Osteocyte (in vitro differentiated cells): Measurements from ENCODE around the gene NHSL2. TPM values are rescaled to one million over a fixed set of nuclear protein-coding genes. Genes with fewer than 3 reads are reported as not detected.

Source experiments
- DNase-seq: peaks from one replicate; pipeline ENCODE4 v3.0.0; 2021; ENCODE audit warnings: mixed read lengths; ENCODE audit not compliant: unreplicated experiment; ENCODE audit errors: extremely low spot score
- H3K27ac Mint-ChIP-seq: one replicate; pipeline ENCODE4 v1.8.0; 2021; ENCODE audit warnings: mild to moderate bottlenecking, mixed read lengths; ENCODE audit not compliant: unreplicated experiment
- H3K27me3 Mint-ChIP-seq: one replicate; pipeline ENCODE4 v1.8.0; 2021; ENCODE audit warnings: mixed read lengths; ENCODE audit not compliant: unreplicated experiment
- H3K36me3 Mint-ChIP-seq: one replicate; pipeline ENCODE4 v1.8.0; 2021; ENCODE audit warnings: mixed read lengths; ENCODE audit not compliant: unreplicated experiment
- H3K4me1 Mint-ChIP-seq: one replicate; pipeline ENCODE4 v1.8.0; 2021; ENCODE audit warnings: mixed read lengths; ENCODE audit not compliant: unreplicated experiment
- H3K4me3 Mint-ChIP-seq: one replicate; pipeline ENCODE4 v1.8.0; 2021; ENCODE audit warnings: mild to moderate bottlenecking, moderate library complexity, mixed read lengths; ENCODE audit not compliant: unreplicated experiment
- H3K9me3 Mint-ChIP-seq: one replicate; pipeline ENCODE4 v1.8.0; 2021; ENCODE audit warnings: mixed read lengths; ENCODE audit not compliant: unreplicated experiment
- CTCF ChIP-seq: fragments of 200-600 bp; sonication (generic); IDR thresholded peaks from 2 replicates; pipeline ENCODE4 v1.5.0; 2021; ENCODE audit warnings: antibody characterized with exemption, mild to moderate bottlenecking, moderate library complexity
- total RNA-seq: library from RNA; stranded (reverse); gene quantifications from 2 replicates; pipeline ENCODE4 v1.2.1, GENCODE V29; 2021

The NHSL2 gene
- total RNA-seq, 1 donor from 2014 or later, result 7.3 TPM

GRCh38 chrX:71944369-71944768 is 33.7 kb downstream of the NHSL2 start:
- Mint-ChIP-seq H3K4me3 (no peak overlapping the region), H3K27ac (no peak overlapping the region)

GRCh38 chrX:71945237-71945805 is 34.7 kb downstream of the NHSL2 start:
- Mint-ChIP-seq H3K36me3 (no peaks in the 10 kb centered on the region), H3K4me3 (no peak overlapping the region), H3K4me1 (peaks cover 10% of the 10 kb centered on the region), H3K9me3 (peaks cover 4% of the 10 kb centered on the region), H3K27me3 (no peaks in the 10 kb centered on the region), H3K27ac (no peak overlapping the region)
- DNase-seq, result no peak
- no peak for TF ChIP-seq CTCF

More at GRCh38 chrX:71944369-71944768, 33.7 kb downstream of the NHSL2 start:
- Mint-ChIP-seq H3K9me3 (peaks cover 4% of the 10 kb centered on the region), H3K27me3 (no peaks in the 10 kb centered on the region), H3K36me3 (no peaks in the 10 kb centered on the region), H3K4me1 (peaks cover 10% of the 10 kb centered on the region)
- TF ChIP-seq CTCF, result no peak
- DNase-seq, result no peak

GRCh38 chrX:71949363-71949762 is 38.7 kb downstream of the NHSL2 start:
- H3K27ac Mint-ChIP-seq, result no peak overlapping the region
- peaks cover 17% of the 10 kb centered on the region for H3K4me1 Mint-ChIP-seq
- no peak overlapping the region for H3K4me3 Mint-ChIP-seq
- TF ChIP-seq CTCF, result no peak
- no peaks in the 10 kb centered on the region for H3K36me3 Mint-ChIP-seq
- peaks cover 4% of the 10 kb centered on the region for H3K9me3 Mint-ChIP-seq
- no peaks in the 10 kb centered on the region for H3K27me3 Mint-ChIP-seq
- peak; percentile 71 for DNase-seq

- Mint-ChIP-seq H3K9me3 (peaks cover under 1% of the 10 kb centered on the region), H3K27ac (no peak overlapping the region), H3K27me3 (no peaks in the 10 kb centered on the region), H3K36me3 (no peaks in the 10 kb centered on the region), H3K4me3 (no peak overlapping the region), H3K4me1 (peaks cover 21% of the 10 kb centered on the region)
- no peak for TF ChIP-seq CTCF
- peak; percentile 72 for DNase-seq
These were observed 39.3 kb downstream of the NHSL2 start for GRCh38 chrX:71949844-71950445.

GRCh38 chrX:71953391-71953790 is 42.7 kb downstream of the NHSL2 start:
- TF ChIP-seq CTCF, result no peak
- H3K4me1 Mint-ChIP-seq, result peaks cover 26% of the 10 kb centered on the region
- no peak for DNase-seq
- no peak overlapping the region for H3K4me3 Mint-ChIP-seq
- no peaks in the 10 kb centered on the region for H3K27me3 Mint-ChIP-seq
- H3K9me3 Mint-ChIP-seq, result no peaks in the 10 kb centered on the region
- H3K27ac Mint-ChIP-seq, result peak overlapping the region; percentile 40
- H3K36me3 Mint-ChIP-seq, result no peaks in the 10 kb centered on the region
